ENCODE measurements around the gene CLDND1.

The CLDND1 gene

GRCh38 chr3:98545940-98546339 lies 23.2 kb upstream of the CLDND1 start:
- no peaks in the 10 kb centered on the region for H3K36me3 ChIP-seq (ENCODE audit: control insufficient read depth, insufficient read depth, low read length)
- H3K9me3 ChIP-seq (ENCODE audit: control insufficient read depth, low read length) = no peaks in the 10 kb centered on the region
- H3K9ac ChIP-seq (ENCODE audit: low read length) = no peak overlapping the region
- H3K27me3 ChIP-seq (ENCODE audit: control insufficient read depth, insufficient read depth, low read length) = peaks cover 3% of the 10 kb centered on the region
- H3K4me1 ChIP-seq (ENCODE audit: control insufficient read depth, insufficient read depth, low read length) = no peaks in the 10 kb centered on the region
- no peak overlapping the region for H3K4me3 ChIP-seq (ENCODE audit: low read length)

- no peaks in the 10 kb centered on the region for H3K4me1 ChIP-seq (ENCODE audit: control insufficient read depth, insufficient read depth, low read length)
Observed at GRCh38 chr3:98542623-98543022, 19.9 kb upstream of the CLDND1 start.

GRCh38 chr3:98541695-98542094 lies 19.0 kb upstream of the CLDND1 start:
- no peaks in the 10 kb centered on the region for H3K36me3 ChIP-seq (ENCODE audit: control insufficient read depth, insufficient read depth, low read length)
- no peaks in the 10 kb centered on the region for H3K4me1 ChIP-seq (ENCODE audit: control insufficient read depth, insufficient read depth, low read length)
- H3K9me3 ChIP-seq (ENCODE audit: control insufficient read depth, low read length) = no peaks in the 10 kb centered on the region
- H3K27me3 ChIP-seq (ENCODE audit: control insufficient read depth, insufficient read depth, low read length) = no peaks in the 10 kb centered on the region
- no peak overlapping the region for H3K9ac ChIP-seq (ENCODE audit: low read length)
- no peak overlapping the region for H3K4me3 ChIP-seq (ENCODE audit: low read length)

More at GRCh38 chr3:98542623-98543022, 19.9 kb upstream of the CLDND1 start:
- Histone ChIP-seq H3K36me3 (ENCODE audit: control insufficient read depth, insufficient read depth, low read length) (no peaks in the 10 kb centered on the region), H3K4me3 (ENCODE audit: low read length) (no peak overlapping the region), H3K9ac (ENCODE audit: low read length) (no peak overlapping the region), H3K9me3 (ENCODE audit: control insufficient read depth, low read length) (no peaks in the 10 kb centered on the region), H3K27me3 (ENCODE audit: control insufficient read depth, insufficient read depth, low read length) (no peaks in the 10 kb centered on the region)

GRCh38 chr3:98540346-98540745 lies 17.6 kb upstream of the CLDND1 start:
- H3K9me3 ChIP-seq (ENCODE audit: control insufficient read depth, low read length) = no peaks in the 10 kb centered on the region
- H3K4me1 ChIP-seq (ENCODE audit: control insufficient read depth, insufficient read depth, low read length) = no peaks in the 10 kb centered on the region
- H3K9ac ChIP-seq (ENCODE audit: low read length) = no peak overlapping the region
- H3K27me3 ChIP-seq (ENCODE audit: control insufficient read depth, insufficient read depth, low read length) = no peaks in the 10 kb centered on the region
- H3K36me3 ChIP-seq (ENCODE audit: control insufficient read depth, insufficient read depth, low read length) = no peaks in the 10 kb centered on the region
- no peak overlapping the region for H3K4me3 ChIP-seq (ENCODE audit: low read length)

GRCh38 chr3:98536456-98537017 lies 13.8 kb upstream of the CLDND1 start:
- Histone ChIP-seq H3K27me3 (ENCODE audit: control insufficient read depth, insufficient read depth, low read length) (no peaks in the 10 kb centered on the region), H3K4me1 (ENCODE audit: control insufficient read depth, insufficient read depth, low read length) (no peaks in the 10 kb centered on the region), H3K4me3 (ENCODE audit: low read length) (no peak overlapping the region), H3K36me3 (ENCODE audit: control insufficient read depth, insufficient read depth, low read length) (no peaks in the 10 kb centered on the region), H3K9ac (ENCODE audit: low read length) (no peak overlapping the region), H3K9me3 (ENCODE audit: control insufficient read depth, low read length) (no peaks in the 10 kb centered on the region)

DNA sequence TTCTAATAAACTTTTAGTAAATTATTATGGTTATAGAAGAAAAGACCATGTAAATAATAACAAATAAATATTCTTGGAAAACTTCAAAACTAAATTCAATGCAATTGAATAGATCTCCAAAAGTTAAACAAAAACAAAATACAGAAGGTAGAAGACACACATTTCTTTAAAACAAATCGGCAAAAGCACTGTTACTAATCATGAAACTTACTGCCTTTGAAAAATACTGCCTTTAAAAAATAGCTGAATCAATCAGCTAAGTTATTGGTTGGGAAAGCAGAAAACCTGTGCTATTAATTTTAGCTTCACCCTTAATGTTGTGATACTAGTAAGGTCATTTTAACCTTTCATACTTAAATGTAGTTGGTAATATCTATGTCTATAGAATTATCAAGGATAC lies 12.0 kb upstream of the CLDND1 start:
- H3K9ac ChIP-seq (ENCODE audit: low read length) = no peak overlapping the region
- H3K4me3 ChIP-seq (ENCODE audit: low read length) = no peak overlapping the region
- H3K9me3 ChIP-seq (ENCODE audit: control insufficient read depth, low read length) = no peaks in the 10 kb centered on the region
- no peaks in the 10 kb centered on the region for H3K27me3 ChIP-seq (ENCODE audit: control insufficient read depth, insufficient read depth, low read length)
- no peaks in the 10 kb centered on the region for H3K4me1 ChIP-seq (ENCODE audit: control insufficient read depth, insufficient read depth, low read length)
- no peaks in the 10 kb centered on the region for H3K36me3 ChIP-seq (ENCODE audit: control insufficient read depth, insufficient read depth, low read length)

DNA sequence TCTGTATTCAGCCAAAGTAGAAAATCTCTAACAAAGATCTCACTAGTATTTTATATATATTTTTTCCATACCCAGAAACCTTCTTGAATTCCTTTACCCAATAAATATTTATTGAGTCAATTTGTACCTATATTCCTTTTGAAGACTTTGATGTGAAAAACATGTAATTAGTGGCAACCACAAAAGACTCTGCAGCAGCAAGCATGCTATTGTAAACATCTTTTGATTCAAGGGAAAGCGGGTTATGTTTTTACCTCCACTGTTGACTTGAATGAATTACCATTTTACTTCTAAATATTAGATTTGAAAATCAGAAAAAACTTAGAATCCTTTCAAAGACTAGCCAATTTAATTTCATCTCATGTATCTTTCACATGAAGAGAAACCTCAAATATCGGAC lies 11.5 kb upstream of the CLDND1 start:
- H3K9ac ChIP-seq (ENCODE audit: low read length) = no peak overlapping the region
- no peaks in the 10 kb centered on the region for H3K9me3 ChIP-seq (ENCODE audit: control insufficient read depth, low read length)
- no peaks in the 10 kb centered on the region for H3K4me1 ChIP-seq (ENCODE audit: control insufficient read depth, insufficient read depth, low read length)
- H3K4me3 ChIP-seq (ENCODE audit: low read length) = no peak overlapping the region
- no peaks in the 10 kb centered on the region for H3K27me3 ChIP-seq (ENCODE audit: control insufficient read depth, insufficient read depth, low read length)
- no peaks in the 10 kb centered on the region for H3K36me3 ChIP-seq (ENCODE audit: control insufficient read depth, insufficient read depth, low read length)

GRCh38 chr3:98532709-98533571 lies 10.2 kb upstream of the CLDND1 start:
- Histone ChIP-seq H3K9me3 (ENCODE audit: control insufficient read depth, low read length) (no peaks in the 10 kb centered on the region), H3K9ac (ENCODE audit: low read length) (no peak overlapping the region), H3K27me3 (ENCODE audit: control insufficient read depth, insufficient read depth, low read length) (no peaks in the 10 kb centered on the region), H3K4me3 (ENCODE audit: low read length) (no peak overlapping the region), H3K4me1 (ENCODE audit: control insufficient read depth, insufficient read depth, low read length) (no peaks in the 10 kb centered on the region), H3K36me3 (ENCODE audit: control insufficient read depth, insufficient read depth, low read length) (no peaks in the 10 kb centered on the region)

DNA sequence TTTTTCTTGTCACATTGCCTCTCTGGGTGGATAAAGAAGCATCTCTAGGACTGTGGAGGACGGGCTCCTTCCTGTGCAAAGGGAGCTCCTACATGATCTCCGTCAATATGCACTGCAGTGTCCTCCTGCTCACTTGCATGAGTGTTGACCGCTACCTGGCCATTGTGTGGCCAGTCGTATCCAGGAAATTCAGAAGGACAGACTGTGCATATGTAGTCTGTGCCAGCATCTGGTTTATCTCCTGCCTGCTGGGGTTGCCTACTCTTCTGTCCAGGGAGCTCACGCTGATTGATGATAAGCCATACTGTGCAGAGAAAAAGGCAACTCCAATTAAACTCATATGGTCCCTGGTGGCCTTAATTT lies 9.6 kb upstream of the CLDND1 start:
- no peaks in the 10 kb centered on the region for H3K36me3 ChIP-seq (ENCODE audit: control insufficient read depth, insufficient read depth, low read length)
- no peak overlapping the region for H3K4me3 ChIP-seq (ENCODE audit: low read length)
- H3K9me3 ChIP-seq (ENCODE audit: control insufficient read depth, low read length) = no peaks in the 10 kb centered on the region
- no peaks in the 10 kb centered on the region for H3K27me3 ChIP-seq (ENCODE audit: control insufficient read depth, insufficient read depth, low read length)
- H3K4me1 ChIP-seq (ENCODE audit: control insufficient read depth, insufficient read depth, low read length) = no peaks in the 10 kb centered on the region
- H3K9ac ChIP-seq (ENCODE audit: low read length) = no peak overlapping the region

- H3K4me1 ChIP-seq (ENCODE audit: control insufficient read depth, insufficient read depth, low read length) = no peaks in the 10 kb centered on the region
- H3K9me3 ChIP-seq (ENCODE audit: control insufficient read depth, low read length) = no peaks in the 10 kb centered on the region
- H3K27me3 ChIP-seq (ENCODE audit: control insufficient read depth, insufficient read depth, low read length) = no peaks in the 10 kb centered on the region
- no peak within 1 kb of the TSS for H3K4me3 ChIP-seq (ENCODE audit: low read length)
- no peak within 1 kb of the TSS for H3K9ac ChIP-seq (ENCODE audit: low read length)
- no peaks in the 10 kb centered on the region for H3K36me3 ChIP-seq (ENCODE audit: control insufficient read depth, insufficient read depth, low read length)
Observed at GRCh38 chr3:98531622-98532274, 9.0 kb upstream of the CLDND1 start, which contains the start of gene GPR15. TSS of gene GPR15 (plus strand) at chr3:98531978. CDS start at chr3:98532034, 56 bp downstream.

GRCh38 chr3:98530676-98531075 lies 8.0 kb upstream of the CLDND1 start:
- H3K36me3 ChIP-seq (ENCODE audit: control insufficient read depth, insufficient read depth, low read length) = no peaks in the 10 kb centered on the region
- H3K9me3 ChIP-seq (ENCODE audit: control insufficient read depth, low read length) = no peaks in the 10 kb centered on the region
- no peaks in the 10 kb centered on the region for H3K27me3 ChIP-seq (ENCODE audit: control insufficient read depth, insufficient read depth, low read length)
- H3K4me3 ChIP-seq (ENCODE audit: low read length) = no peak overlapping the region
- no peak overlapping the region for H3K9ac ChIP-seq (ENCODE audit: low read length)
- H3K4me1 ChIP-seq (ENCODE audit: control insufficient read depth, insufficient read depth, low read length) = no peaks in the 10 kb centered on the region

DNA sequence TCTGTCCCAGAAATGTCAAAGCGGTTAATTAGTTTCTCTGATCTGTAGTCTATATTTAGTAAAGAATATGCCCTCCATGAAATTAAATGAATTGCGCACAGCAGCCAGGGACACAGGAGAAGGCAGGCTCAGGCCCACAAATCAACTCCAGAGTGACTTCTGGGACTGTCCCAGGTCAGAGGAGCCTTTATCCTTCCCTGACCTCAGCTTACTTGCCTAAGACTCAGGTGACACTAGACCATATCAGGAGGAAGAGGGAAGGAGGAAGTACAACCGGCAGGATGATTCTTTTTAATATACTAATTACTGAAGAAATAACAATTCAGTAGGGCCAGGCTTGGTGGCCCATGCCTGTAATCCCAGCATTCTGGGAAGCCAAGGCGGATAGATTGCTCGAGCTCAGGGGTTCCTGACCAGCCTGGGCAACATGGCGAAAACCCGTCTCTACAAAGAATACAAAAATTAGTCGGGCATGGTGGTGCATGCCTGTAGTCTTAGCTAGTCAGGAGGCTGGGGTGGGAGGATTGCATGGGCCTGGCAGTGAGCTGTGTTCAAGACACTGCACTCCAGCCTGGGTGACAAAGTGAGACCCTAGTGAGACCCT lies 7.3 kb upstream of the CLDND1 start:
- no peaks in the 10 kb centered on the region for H3K9me3 ChIP-seq (ENCODE audit: control insufficient read depth, low read length)
- no peaks in the 10 kb centered on the region for H3K27me3 ChIP-seq (ENCODE audit: control insufficient read depth, insufficient read depth, low read length)
- H3K4me1 ChIP-seq (ENCODE audit: control insufficient read depth, insufficient read depth, low read length) = no peaks in the 10 kb centered on the region
- no peak overlapping the region for H3K4me3 ChIP-seq (ENCODE audit: low read length)
- H3K36me3 ChIP-seq (ENCODE audit: control insufficient read depth, insufficient read depth, low read length) = no peaks in the 10 kb centered on the region
- no peak overlapping the region for H3K9ac ChIP-seq (ENCODE audit: low read length)

Measured in mucosa of stomach (tissue), 1 donor.